GM12878 (cell line): ENCODE measurements around the gene INTS7. TPM values are rescaled to one million over a fixed set of nuclear protein-coding genes. Genes with fewer than 3 reads are reported as not detected.

Experiments
- ATF2 ChIP-seq: IDR thresholded peaks from 2 replicates; pipeline ENCODE4 v1.6.1; 2012; ENCODE audit warnings: low read length, inconsistent platforms
- CBX5 ChIP-seq: sonication (generic); IDR thresholded peaks from 2 replicates; pipeline ENCODE4 v1.6.1; 2016; ENCODE audit warnings: low read depth, moderate library complexity, mild to moderate bottlenecking, inconsistent platforms
- CEBPB ChIP-seq, 2 experiments: fragments of 150-350 bp in 1 of 2; IDR thresholded peaks; 2 replicates each; pipeline ENCODE4 v1.6.1; 2012 to 2014; ENCODE audit warnings: low read depth in 2 of 2, low read length in 2 of 2, borderline replicate concordance in 1 of 2, inconsistent platforms in 1 of 2
- EED ChIP-seq: sonication (generic); IDR thresholded peaks from 2 replicates; pipeline ENCODE4 v1.6.1; 2016; ENCODE audit warnings: antibody characterized with exemption, low read depth
- ESRRA ChIP-seq: IDR thresholded peaks from 2 replicates; pipeline ENCODE4 v1.6.1; 2012; ENCODE audit warnings: mild to moderate bottlenecking, low read length, improper control_type of control experiment
- EZH2 ChIP-seq: IDR thresholded peaks from 2 replicates; pipeline ENCODE4 v1.6.1; 2012; ENCODE audit warnings: low read depth, mild to moderate bottlenecking, control low read depth, inconsistent platforms, low read length, borderline replicate concordance; ENCODE audit not compliant: control insufficient read depth
- GATAD2B ChIP-seq: fragments of 450-650 bp; conservative IDR thresholded peaks from 2 replicates; pipeline ENCODE4 v1.6.1; 2017; ENCODE audit warnings: low read depth, mild to moderate bottlenecking, moderate library complexity
- HDGF ChIP-seq: fragments of 450-650 bp; IDR thresholded peaks from 2 replicates; pipeline ENCODE4 v1.6.1; 2016; ENCODE audit warnings: antibody characterized with exemption
- IRF4 ChIP-seq: IDR thresholded peaks from 2 replicates; pipeline ENCODE4 v1.6.1; 2011; ENCODE audit warnings: low read depth, low read length
- MEF2B ChIP-seq: fragments of 450-650 bp; IDR thresholded peaks from 2 replicates; pipeline ENCODE4 v1.6.1; 2018; ENCODE audit warnings: mild to moderate bottlenecking, moderate library complexity; ENCODE audit not compliant: partially characterized antibody, poor library complexity, severe bottlenecking
- MTA2 ChIP-seq: fragments of 450-650 bp; IDR thresholded peaks from 2 replicates; pipeline ENCODE4 v1.6.1; 2016; ENCODE audit warnings: low read depth, mild to moderate bottlenecking, moderate library complexity
- NFXL1 ChIP-seq: fragments of 450-650 bp; IDR thresholded peaks from 2 replicates; pipeline ENCODE4 v1.6.1; 2017; ENCODE audit warnings: antibody characterized with exemption, mild to moderate bottlenecking, borderline replicate concordance
- PAX5 ChIP-seq: IDR thresholded peaks from 2 replicates; pipeline ENCODE4 v1.6.1; 2011; ENCODE audit warnings: low read depth, low read length, borderline replicate concordance
- POLR2AphosphoS5 ChIP-seq: IDR thresholded peaks from 2 replicates; pipeline ENCODE4 v1.6.1; 2011; ENCODE audit warnings: mild to moderate bottlenecking, low read length, inconsistent platforms
- RAD51 ChIP-seq: fragments of 450-650 bp; IDR thresholded peaks from 2 replicates; pipeline ENCODE4 v1.6.1; 2016; ENCODE audit warnings: moderate library complexity, mild to moderate bottlenecking, inconsistent platforms
- SIX5 ChIP-seq: IDR thresholded peaks from 2 replicates; pipeline ENCODE4 v1.6.1; 2011; ENCODE audit warnings: mild to moderate bottlenecking, low read depth, low read length, moderate library complexity; ENCODE audit not compliant: severe bottlenecking
- SMAD1 ChIP-seq: fragments of 450-650 bp; IDR thresholded peaks from 2 replicates; pipeline ENCODE4 v1.6.1; 2018; ENCODE audit warnings: mild to moderate bottlenecking, low read depth; ENCODE audit not compliant: partially characterized antibody
- SMARCA5 ChIP-seq: fragments of 450-650 bp; IDR thresholded peaks from 2 replicates; pipeline ENCODE4 v1.6.1; 2017; ENCODE audit warnings: mild to moderate bottlenecking
- TCF7 ChIP-seq: IDR thresholded peaks from 2 replicates; pipeline ENCODE4 v1.6.1; 2014; ENCODE audit warnings: antibody characterized with exemption, borderline replicate concordance
- ZBED1 ChIP-seq: IDR thresholded peaks from 2 replicates; pipeline ENCODE4 v1.6.1; 2016; ENCODE audit warnings: borderline replicate concordance
- ZNF687 ChIP-seq: fragments of 450-650 bp; IDR thresholded peaks from 2 replicates; pipeline ENCODE4 v1.6.1; 2017; ENCODE audit warnings: mild to moderate bottlenecking, moderate library complexity
- polyA plus RNA-seq, 11 experiments: library from polyadenylated mRNA; depleted of rRNA in 4 of 11; unstranded in 6 of 11; stranded (reverse) in 5 of 11; fragments of >200 nt; fragmentation: Nextera tagmentation in 4 of 11; fragmentation: Illumina TruSeq in 1 of 11; extraction: Ambion mirVana in 4 of 11; extraction: Trizol in 1 of 11; gene quantifications; 1 replicate in 1 of 11; 2 replicates in 10 of 11; pipeline versions ENCODE4 v1.2.1 to v1.2.3, GENCODE V29; 2011 to 2016; ENCODE audit warnings: inconsistent platforms in 2 of 11, missing spikeins in 2 of 11, low read depth in 1 of 11
- total RNA-seq, 4 experiments: library from RNA; depleted of rRNA in 3 of 4; stranded (reverse); fragments of >200 nt in 3 of 4; fragmentation: Illumina TruSeq in 1 of 4; extraction: Trizol in 1 of 4; gene quantifications; 2 replicates each; pipeline versions ENCODE4 v1.2.1 to v1.2.3, GENCODE V29; 2013 to 2021
- TF ChIP-seq, protein P1 (sequence below): IDR thresholded peaks from 2 replicates; pipeline ENCODE4 v1.6.1; 2011; ENCODE audit warnings: low read depth, low read length, improper control_type of control experiment, borderline replicate concordance
- TF ChIP-seq, protein P2 (sequence below): fragments of 450-650 bp; IDR thresholded peaks from 2 replicates; pipeline ENCODE4 v1.6.1; 2017; ENCODE audit warnings: mild to moderate bottlenecking, low read depth, inconsistent platforms; ENCODE audit not compliant: poor library complexity, severe bottlenecking

INTS7 gene
- total and polyA plus RNA-seq, 10 of the 15 experiments (the other 5 are each of a cell fraction or from before 2014, with no cell fraction given): 17.1 to 49.1 (median 26.8) TPM

DNA sequence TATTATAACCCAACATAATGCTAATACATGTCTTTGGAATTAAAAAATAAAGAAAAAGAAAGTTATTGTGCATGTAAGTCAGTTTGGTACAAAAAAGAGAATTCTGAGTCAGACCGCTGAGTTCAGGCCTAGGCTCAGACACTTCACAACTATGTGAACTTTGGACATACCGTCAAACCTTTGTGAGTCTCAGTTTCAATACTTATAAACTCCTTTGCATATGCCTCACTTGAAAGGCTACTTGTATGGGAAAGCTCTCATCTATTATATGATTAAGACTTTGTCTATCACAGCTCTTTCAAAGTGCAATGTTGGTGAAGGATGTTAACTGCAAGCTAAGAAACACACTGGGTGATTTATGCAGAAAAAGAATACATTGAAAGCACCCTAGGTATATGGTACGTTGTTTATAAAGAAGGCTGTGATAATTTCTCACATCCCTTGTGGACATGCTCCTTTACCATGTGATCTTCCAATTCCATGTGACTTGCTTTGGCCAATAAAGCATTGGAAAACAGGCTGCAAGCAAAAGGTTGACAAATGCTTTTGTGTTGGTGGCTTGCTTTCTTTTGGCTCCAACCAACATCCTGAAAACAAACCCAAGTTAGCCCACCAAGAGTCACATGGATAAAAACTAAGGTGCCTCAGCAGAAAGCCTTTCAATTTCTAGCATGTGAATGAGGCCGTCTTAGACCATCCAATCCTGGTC is 49.6 kb downstream of the INTS7 start (continued):
- TF ChIP-seq, protein P1, sequence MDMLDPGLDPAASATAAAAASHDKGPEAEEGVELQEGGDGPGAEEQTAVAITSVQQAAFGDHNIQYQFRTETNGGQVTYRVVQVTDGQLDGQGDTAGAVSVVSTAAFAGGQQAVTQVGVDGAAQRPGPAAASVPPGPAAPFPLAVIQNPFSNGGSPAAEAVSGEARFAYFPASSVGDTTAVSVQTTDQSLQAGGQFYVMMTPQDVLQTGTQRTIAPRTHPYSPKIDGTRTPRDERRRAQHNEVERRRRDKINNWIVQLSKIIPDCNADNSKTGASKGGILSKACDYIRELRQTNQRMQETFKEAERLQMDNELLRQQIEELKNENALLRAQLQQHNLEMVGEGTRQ: peak; percentile 19; the same call in 1 of the 2 replicates
- TF ChIP-seq CBX5: peak; percentile 54; the same call in 1 of the 2 replicates
- TF ChIP-seq IRF4: 0 out of 2 replicates have a peak, but pooled peaks have one; percentile 43
- TF ChIP-seq SMAD1: peak; percentile 18
- TF ChIP-seq HDGF: peak; percentile 26; the same call in 1 of the 2 replicates
- peak; percentile 59 for TF ChIP-seq ATF2
- 0 out of 2 replicates have a peak, but pooled peaks have one; percentile 16 for TF ChIP-seq GATAD2B
- TF ChIP-seq SMARCA5: no peak
- TF ChIP-seq, protein P2, sequence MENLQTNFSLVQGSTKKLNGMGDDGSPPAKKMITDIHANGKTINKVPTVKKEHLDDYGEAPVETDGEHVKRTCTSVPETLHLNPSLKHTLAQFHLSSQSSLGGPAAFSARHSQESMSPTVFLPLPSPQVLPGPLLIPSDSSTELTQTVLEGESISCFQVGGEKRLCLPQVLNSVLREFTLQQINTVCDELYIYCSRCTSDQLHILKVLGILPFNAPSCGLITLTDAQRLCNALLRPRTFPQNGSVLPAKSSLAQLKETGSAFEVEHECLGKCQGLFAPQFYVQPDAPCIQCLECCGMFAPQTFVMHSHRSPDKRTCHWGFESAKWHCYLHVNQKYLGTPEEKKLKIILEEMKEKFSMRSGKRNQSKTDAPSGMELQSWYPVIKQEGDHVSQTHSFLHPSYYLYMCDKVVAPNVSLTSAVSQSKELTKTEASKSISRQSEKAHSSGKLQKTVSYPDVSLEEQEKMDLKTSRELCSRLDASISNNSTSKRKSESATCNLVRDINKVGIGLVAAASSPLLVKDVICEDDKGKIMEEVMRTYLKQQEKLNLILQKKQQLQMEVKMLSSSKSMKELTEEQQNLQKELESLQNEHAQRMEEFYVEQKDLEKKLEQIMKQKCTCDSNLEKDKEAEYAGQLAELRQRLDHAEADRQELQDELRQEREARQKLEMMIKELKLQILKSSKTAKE: peak; percentile 70
- TF ChIP-seq PAX5: no peak
- peak; percentile 63; the same call in 1 of the 2 replicates for TF ChIP-seq MTA2
- no peak for TF ChIP-seq ZBED1
- TF ChIP-seq POLR2AphosphoS5: peak; percentile 79
- no peak for TF ChIP-seq NFXL1
- TF ChIP-seq TCF7: no peak
- no peak for TF ChIP-seq ESRRA
- TF ChIP-seq RAD51: peak; percentile 94
- peak; percentile 6 for TF ChIP-seq MEF2B
- TF ChIP-seq EZH2: no peak
- no peak for TF ChIP-seq CEBPB (IDR thresholded peaks at IDR 0.05; ENCODE audit: borderline replicate concordance in 1 of 2, low read depth in 2 of 2, low read length in 2 of 2)
- no peak for TF ChIP-seq SIX5
- peak; percentile 92 for TF ChIP-seq ZNF687
- no peak for TF ChIP-seq EED
